Measurements from ENCODE around the gene MICU1. TPM values are rescaled to one million over a fixed set of nuclear protein-coding genes. Genes with fewer than 3 reads are reported as not detected.
"Not testable (repeated sequence)": the region's sequence is repeated elsewhere in the genome, so short reads cannot be mapped to it uniquely, and the experiment has no call there.

Gene MICU1
- total RNA-seq, 2 donors from 2014 or later: 44.3 to 51.8 TPM

DNA sequence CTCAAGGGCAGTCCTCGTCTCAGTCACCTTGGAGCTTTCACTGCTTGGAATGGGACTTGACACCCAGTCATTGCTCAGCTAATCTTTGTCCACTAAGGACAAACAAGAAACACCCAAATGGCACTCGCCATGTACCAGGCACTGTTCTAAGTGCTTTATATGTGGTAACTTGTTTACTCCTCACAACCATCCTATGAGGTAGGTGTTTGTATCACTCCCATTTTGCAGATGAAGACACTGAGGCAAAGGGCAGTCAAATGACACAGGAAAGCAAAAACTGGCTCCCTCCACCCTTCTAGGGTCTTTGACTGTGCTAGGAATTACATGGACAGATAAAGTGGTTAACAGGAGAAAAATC lies 295.8 kb downstream of the MICU1 start:
- intact Hi-C loops (cut with DNase I): loop anchor here (2.0 kb wide), 1 partner anchor 55 kb away; no protein-coding TSS in a partner anchor
- H3K4me3 ChIP-seq: no peak overlapping the region
- DNase-seq: no peak
- H3K36me3 ChIP-seq: no peaks in the 10 kb centered on the region
- H3K27me3 ChIP-seq: no peaks in the 10 kb centered on the region
- H3K9ac ChIP-seq (ENCODE audit: low read depth in 2 of 2, low read length in 2 of 2): no peak overlapping the region
- H3K27ac ChIP-seq: no peak overlapping the region
- TF ChIP-seq, protein P1, sequence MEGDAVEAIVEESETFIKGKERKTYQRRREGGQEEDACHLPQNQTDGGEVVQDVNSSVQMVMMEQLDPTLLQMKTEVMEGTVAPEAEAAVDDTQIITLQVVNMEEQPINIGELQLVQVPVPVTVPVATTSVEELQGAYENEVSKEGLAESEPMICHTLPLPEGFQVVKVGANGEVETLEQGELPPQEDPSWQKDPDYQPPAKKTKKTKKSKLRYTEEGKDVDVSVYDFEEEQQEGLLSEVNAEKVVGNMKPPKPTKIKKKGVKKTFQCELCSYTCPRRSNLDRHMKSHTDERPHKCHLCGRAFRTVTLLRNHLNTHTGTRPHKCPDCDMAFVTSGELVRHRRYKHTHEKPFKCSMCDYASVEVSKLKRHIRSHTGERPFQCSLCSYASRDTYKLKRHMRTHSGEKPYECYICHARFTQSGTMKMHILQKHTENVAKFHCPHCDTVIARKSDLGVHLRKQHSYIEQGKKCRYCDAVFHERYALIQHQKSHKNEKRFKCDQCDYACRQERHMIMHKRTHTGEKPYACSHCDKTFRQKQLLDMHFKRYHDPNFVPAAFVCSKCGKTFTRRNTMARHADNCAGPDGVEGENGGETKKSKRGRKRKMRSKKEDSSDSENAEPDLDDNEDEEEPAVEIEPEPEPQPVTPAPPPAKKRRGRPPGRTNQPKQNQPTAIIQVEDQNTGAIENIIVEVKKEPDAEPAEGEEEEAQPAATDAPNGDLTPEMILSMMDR (IDR thresholded peaks at IDR 0.05): no peak
- H3K4me1 ChIP-seq: peaks cover 20% of the 10 kb centered on the region
- no peaks in the 10 kb centered on the region for H3K9me3 ChIP-seq

DNA sequence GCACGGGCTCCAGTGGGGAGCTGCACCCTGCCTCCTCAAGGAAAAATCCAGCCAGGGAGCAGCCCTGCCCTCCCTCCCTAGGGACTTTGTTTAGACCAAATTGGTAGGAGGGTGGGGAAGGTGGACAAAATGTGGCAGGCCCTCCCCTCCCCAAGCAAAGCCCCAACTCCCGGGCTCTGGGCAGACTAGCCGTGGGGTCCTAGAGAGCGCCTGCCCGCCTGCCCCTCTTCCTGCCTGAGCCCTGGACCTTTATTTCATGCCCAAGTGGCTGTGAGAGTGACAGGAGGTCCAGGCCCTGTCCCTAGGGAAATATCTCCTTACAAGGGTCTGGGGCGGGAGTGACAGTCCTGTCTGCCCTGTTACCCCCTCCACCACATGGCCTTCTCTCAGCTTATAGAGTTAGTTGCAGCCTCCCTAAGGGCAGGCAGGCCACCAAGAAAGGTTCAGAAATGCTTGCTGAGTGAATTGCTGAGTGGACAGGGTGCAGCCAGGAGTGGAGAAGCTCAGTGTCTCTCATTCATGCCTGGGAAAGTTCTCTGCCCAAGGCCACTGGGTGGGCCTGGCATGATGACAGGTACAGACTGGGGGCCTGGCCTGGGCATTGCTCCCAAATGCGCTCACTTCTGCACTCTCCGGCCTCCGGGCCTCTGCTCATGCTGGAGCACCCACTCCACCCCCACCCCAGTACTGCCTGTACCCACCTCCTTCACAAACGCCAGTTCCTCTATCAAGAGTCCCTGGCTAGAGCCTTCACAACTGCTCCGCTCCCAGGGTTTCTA lies 296.4 kb downstream of the MICU1 start:
- Histone ChIP-seq H3K27ac (no peak overlapping the region), H3K36me3 (no peaks in the 10 kb centered on the region), H3K4me3 (no peak overlapping the region), H3K9me3 (no peaks in the 10 kb centered on the region), H3K4me1 (peaks cover 20% of the 10 kb centered on the region), H3K27me3 (no peaks in the 10 kb centered on the region), H3K9ac (ENCODE audit: low read depth in 2 of 2, low read length in 2 of 2) (peak overlapping the region in 1 of 2 donors; percentile 50)
- TF ChIP-seq, protein P1 (IDR thresholded peaks at IDR 0.05): no peak
- intact Hi-C loops (cut with DNase I): loop anchor here (2.0 kb wide), 1 partner anchor 55 kb away; no protein-coding TSS in a partner anchor
- DNase-seq: no peak

DNA sequence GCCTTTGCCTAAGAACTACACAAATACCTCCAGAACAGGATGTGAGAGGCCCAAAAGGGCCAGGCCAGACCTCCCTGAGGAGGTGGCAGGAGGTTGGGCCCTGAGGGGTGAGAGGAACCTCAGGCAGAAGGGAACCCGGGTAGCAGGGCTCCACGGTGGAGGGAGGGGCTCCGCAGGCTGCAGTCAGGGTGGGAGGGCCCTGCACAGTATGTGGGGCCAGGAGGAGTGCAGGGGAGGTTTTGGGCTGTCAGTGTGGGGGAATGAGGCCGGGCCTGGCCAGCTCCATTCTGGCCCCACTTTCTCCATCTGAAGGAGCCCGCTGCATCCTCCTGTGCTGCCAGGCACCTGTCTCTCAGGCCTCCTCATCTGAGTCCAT lies 297.1 kb downstream of the MICU1 start:
- Histone ChIP-seq H3K36me3 (no peaks in the 10 kb centered on the region), H3K27me3 (no peaks in the 10 kb centered on the region), H3K9ac (ENCODE audit: low read depth in 2 of 2, low read length in 2 of 2) (peak overlapping the region; percentile 50 to 51), H3K4me3 (no peak overlapping the region), H3K9me3 (no peaks in the 10 kb centered on the region), H3K27ac (no peak overlapping the region), H3K4me1 (peaks cover 20% of the 10 kb centered on the region)
- intact Hi-C loops (cut with DNase I): no loop called here
- TF ChIP-seq, protein P1 (IDR thresholded peaks at IDR 0.05): no peak
- DNase-seq: no peak

DNA sequence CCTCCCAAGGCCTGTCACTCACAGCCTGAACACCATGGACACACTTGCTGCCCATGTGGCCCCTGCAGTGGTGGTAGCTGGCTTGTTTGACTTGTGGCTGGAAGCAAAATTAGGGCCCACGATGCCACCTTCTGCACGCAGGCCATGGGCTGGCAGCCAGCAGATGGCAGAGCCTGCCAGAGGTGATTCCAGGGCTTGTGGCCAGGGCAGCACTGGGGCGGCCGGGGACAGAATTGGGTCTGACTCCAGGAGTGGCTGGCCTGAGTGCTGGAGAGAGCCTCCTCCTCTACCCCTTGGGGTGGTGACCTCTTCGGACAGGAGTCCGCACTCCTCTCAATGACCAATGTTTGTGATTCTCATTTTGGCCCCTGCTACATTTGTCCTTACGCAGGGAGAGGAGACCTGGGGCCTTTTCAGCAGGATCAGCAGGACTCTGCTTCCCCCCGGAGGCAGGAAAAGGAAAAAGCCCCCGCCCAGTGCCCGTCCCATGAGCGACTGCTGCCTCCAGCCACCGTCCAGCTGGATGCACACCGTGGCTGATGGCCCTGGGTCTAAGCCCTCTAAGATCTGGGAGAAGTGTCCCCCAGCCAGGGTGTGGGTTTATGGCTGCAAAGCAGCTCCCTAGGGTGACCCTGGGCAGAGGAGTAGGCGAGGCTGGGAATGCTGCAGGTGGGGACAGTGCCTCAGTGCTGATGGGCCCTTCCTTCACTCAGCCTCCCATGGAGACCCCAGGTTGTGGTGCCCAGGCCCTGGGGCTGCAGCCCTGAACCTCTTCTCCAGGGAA lies 297.6 kb downstream of the MICU1 start:
- intact Hi-C loops (cut with DNase I): no loop called here
- TF ChIP-seq, protein P1 (IDR thresholded peaks at IDR 0.05): peak; percentile 44
- peak; percentile 77 for DNase-seq
- Histone ChIP-seq H3K4me1 (peaks cover 20% of the 10 kb centered on the region), H3K27me3 (no peaks in the 10 kb centered on the region), H3K4me3 (no peak overlapping the region), H3K27ac (no peak overlapping the region), H3K36me3 (no peaks in the 10 kb centered on the region), H3K9ac (ENCODE audit: low read depth in 2 of 2, low read length in 2 of 2) (peak overlapping the region in 1 of 2 donors; percentile 51), H3K9me3 (no peaks in the 10 kb centered on the region)

DNA sequence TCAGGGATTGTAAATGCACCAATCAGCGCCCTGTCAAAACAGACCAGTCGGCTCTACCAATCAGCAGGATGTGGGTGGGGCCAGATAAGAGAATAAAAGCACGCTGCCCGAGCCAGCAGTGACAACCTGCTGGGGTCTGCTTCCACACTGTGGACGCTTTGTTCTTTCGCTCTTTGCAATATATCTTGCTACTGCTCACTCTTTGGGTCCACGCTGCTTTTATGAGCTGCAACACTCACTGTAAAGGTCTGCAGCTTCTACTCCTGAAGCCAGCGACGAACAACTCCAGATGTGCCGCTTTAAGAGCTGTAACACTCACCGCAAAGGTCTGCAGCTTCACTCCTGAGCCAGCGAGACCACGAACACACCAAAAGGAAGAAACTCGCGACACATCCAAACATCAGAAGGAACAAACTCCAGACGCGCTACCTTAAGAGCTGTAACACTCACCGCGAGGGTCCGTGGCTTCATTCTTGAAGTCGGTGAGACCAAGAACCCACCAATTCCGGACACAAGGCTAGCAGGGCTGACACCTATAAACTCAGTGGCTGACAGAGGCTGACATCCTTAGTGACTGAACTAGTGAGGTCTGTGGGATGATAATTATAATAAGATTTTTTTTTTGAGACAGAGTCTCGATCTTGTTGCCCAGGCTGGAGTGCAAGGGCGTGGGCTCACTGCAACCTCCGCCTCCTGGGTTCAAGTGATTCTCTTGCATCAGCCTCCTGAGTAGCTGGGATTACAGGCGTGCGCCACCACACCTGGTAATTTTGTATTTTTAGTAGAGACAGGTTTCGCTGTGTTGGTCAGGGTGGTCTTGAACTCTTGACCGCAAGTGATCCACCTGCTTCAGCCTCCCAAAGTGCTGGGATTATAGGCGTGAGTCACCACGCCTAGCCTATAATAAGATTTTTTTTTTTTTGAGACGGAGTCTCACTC lies 298.9 kb downstream of the MICU1 start:
- H3K4me3 ChIP-seq; DNase-seq; H3K9me3 ChIP-seq; H3K27ac ChIP-seq; H3K27me3 ChIP-seq; H3K9ac ChIP-seq (ENCODE audit: low read depth in 2 of 2, low read length in 2 of 2); intact Hi-C loops (cut with DNase I); H3K36me3 ChIP-seq: not testable (repeated sequence)
- peaks cover 10% of the 10 kb centered on the region for H3K4me1 ChIP-seq

DNA sequence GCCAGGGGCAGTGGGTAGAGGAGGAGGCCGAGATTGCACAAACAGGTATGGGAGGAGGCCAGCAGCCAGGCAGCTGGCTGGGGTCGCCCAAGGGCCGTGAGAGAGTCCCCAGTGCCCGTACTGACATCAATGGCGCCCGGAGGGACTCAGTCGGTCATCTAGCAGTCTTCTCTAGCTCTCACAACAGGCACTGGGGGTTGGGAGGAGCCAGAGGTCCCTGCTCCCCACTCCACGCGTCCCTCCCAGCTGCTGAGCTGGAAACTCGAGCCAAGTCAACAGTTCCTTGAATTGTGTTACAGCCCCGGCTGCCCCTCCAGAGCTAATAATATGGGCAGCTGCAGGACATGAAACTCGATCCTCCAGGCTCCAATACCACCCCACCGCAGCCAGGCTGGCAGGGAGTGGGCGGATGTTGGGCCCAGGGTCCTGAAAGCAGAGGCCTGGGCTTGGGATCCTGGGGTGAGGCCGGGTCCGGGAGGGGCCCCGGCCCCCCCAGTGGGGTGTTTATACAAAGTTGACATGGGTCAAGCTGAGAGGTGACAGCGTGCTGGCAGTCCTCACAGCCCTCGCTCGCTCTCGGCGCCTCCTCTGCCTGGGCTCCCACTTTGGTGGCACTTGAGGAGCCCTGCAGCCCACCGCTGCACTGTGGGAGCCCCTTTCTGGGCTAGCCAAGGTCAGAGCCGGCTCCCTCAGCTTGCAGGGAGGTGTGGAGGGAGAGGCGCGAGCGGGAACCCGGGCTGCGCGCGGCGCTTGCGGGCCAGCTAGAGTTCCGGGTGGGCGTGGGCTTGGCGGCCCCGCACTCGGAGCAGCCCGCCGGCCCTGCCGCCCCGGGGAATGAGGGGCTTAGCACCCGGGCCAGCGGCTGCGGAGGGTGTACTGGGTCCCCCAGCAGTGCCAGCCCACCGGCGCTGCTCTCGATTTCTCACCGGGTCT lies 300.4 kb downstream of the MICU1 start:
- DNase-seq: peak; percentile 42
- Histone ChIP-seq H3K9ac (ENCODE audit: low read depth in 2 of 2, low read length in 2 of 2) (peak overlapping the region in 1 of 2 donors; percentile 8), H3K27ac (peak overlapping the region; percentile 9)
- H3K9me3 ChIP-seq; H3K4me3 ChIP-seq; H3K36me3 ChIP-seq; H3K27me3 ChIP-seq; H3K4me1 ChIP-seq; intact Hi-C loops (cut with DNase I): not testable (repeated sequence)

All from colonic mucosa (tissue), 4 donors.